PC-3 (cell line): ENCODE results near the gene CEBPB. TPM values are rescaled to one million over a fixed set of nuclear protein-coding genes. Genes with fewer than 3 reads are reported as not detected.

Source experiments
- ATAC-seq: fragments of 200-7000 bp; cut with Tn5 transposase; 2 replicates; pipeline ENCODE4 v1.9.1; 2020; ENCODE audit warnings: mild to moderate bottlenecking, moderate library complexity
- BruUV-seq: library from RNA; stranded (reverse); fragments of 400-500 nt; replicated peaks from 2 replicates; lab custom pipeline; 2021; lab: Mats Ljungman, UMichigan
- CTCF ChIA-PET: fragments of 300-600 bp; sonication (Branson Sonifier 250); formaldehyde crosslinking; loops from one replicate; lab custom pipeline; 2022; ENCODE audit warnings: antibody characterized with exemption; lab: Charles Lee
- POLR2A ChIA-PET: fragments of 300-600 bp; sonication (Branson Sonifier 250); formaldehyde crosslinking; loops from one replicate; lab custom pipeline; 2022; ENCODE audit warnings: antibody characterized with exemption; ENCODE audit not compliant: unreplicated experiment; lab: Charles Lee
- DNase-seq: peaks from one replicate; pipeline ENCODE4 v3.0.0-alpha.2; 2015
- H2AFZ ChIP-seq: fragments of 300-600 bp; sonication (generic); 2 replicates; pipeline ENCODE4 v1.6.0; 2016; ENCODE audit warnings: antibody characterized with exemption, low read length
- H3F3A ChIP-seq: fragments of 300-600 bp; sonication (generic); one replicate; pipeline ENCODE4 v1.6.0; 2017; ENCODE audit warnings: antibody characterized with exemption, low read length, control low read depth, mild to moderate bottlenecking; ENCODE audit not compliant: unreplicated experiment
- H3K27ac ChIP-seq: fragments of 300-600 bp; sonication (generic); 2 replicates; pipeline ENCODE4 v1.5.1; 2016; ENCODE audit warnings: mild to moderate bottlenecking, low read length
- H3K27me3 ChIP-seq: fragments of 300-600 bp; sonication (generic); 2 replicates; pipeline ENCODE4 v1.6.1; 2016; ENCODE audit warnings: low read length, mixed read lengths
- H3K36me3 ChIP-seq: fragments of 300-600 bp; sonication (generic); 2 replicates; pipeline ENCODE4 v1.6.1; 2016; ENCODE audit warnings: low read depth, mixed run types, low read length, mixed read lengths
- H3K4me1 ChIP-seq: fragments of 300-600 bp; sonication (generic); 2 replicates; pipeline ENCODE4 v1.5.1; 2016; ENCODE audit warnings: low read length; ENCODE audit not compliant: insufficient read depth
- H3K4me2 ChIP-seq: fragments of 300-600 bp; sonication (generic); 2 replicates; pipeline ENCODE4 v1.6.0; 2016; ENCODE audit warnings: low read length
- H3K4me3 ChIP-seq: fragments of 300-600 bp; sonication (generic); 2 replicates; pipeline ENCODE4 v1.5.1; 2016; ENCODE audit warnings: mild to moderate bottlenecking, low read length, mixed read lengths
- H3K79me2 ChIP-seq: fragments of 300-600 bp; sonication (generic); 2 replicates; pipeline ENCODE4 v1.6.1; 2017; ENCODE audit warnings: low read length, mixed read lengths
- H3K9ac ChIP-seq: fragments of 300-600 bp; sonication (generic); 2 replicates; pipeline ENCODE4 v1.6.0; 2016; ENCODE audit warnings: mild to moderate bottlenecking, low read length
- H3K9me2 ChIP-seq: fragments of 300-600 bp; sonication (generic); replicated peaks from 2 replicates; pipeline ENCODE4 v1.6.1; 2016; ENCODE audit warnings: mixed run types, low read length, mixed read lengths
- H3K9me3 ChIP-seq: fragments of 300-600 bp; sonication (generic); 2 replicates; pipeline ENCODE4 v1.6.1; 2016; ENCODE audit warnings: low read length, mixed read lengths
- H4K20me1 ChIP-seq: fragments of 300-600 bp; sonication (generic); 2 replicates; pipeline ENCODE4 v1.6.1; 2016; ENCODE audit warnings: low read length, mixed read lengths
- EZH2 ChIP-seq: fragments of 300-600 bp; sonication (generic); IDR thresholded peaks from one replicate; pipeline ENCODE4 v1.6.1; 2017; ENCODE audit warnings: antibody characterized with exemption, mild to moderate bottlenecking, low read length; ENCODE audit not compliant: unreplicated experiment
- EZH2phosphoT487 ChIP-seq: fragments of 300-600 bp; sonication (generic); IDR thresholded peaks from 2 replicates; pipeline ENCODE4 v1.6.1; 2018; ENCODE audit warnings: mild to moderate bottlenecking, antibody characterized with exemption, low read length, borderline replicate concordance
- intact Hi-C: fragments of 100-400 bp; cut with micrococcal nuclease; formaldehyde crosslinking; loops from 2 replicates; pipeline ENCODE4 v1.9.0; 2023
- total RNA-seq: library from RNA; depleted of rRNA; stranded (reverse); fragments of >200 nt; gene quantifications from 2 replicates; pipeline ENCODE4 v1.2.3, GENCODE V29; 2014
- TF ChIP-seq, protein P1 (sequence below): fragments of 300-600 bp; sonication (generic); conservative IDR thresholded peaks from 2 replicates; pipeline ENCODE4 v1.5.1; 2017; ENCODE audit warnings: antibody characterized with exemption, low read depth, mild to moderate bottlenecking, low read length

The CEBPB gene
- total RNA-seq, 1 experiment from 2014 or later = 103 TPM

DNA sequence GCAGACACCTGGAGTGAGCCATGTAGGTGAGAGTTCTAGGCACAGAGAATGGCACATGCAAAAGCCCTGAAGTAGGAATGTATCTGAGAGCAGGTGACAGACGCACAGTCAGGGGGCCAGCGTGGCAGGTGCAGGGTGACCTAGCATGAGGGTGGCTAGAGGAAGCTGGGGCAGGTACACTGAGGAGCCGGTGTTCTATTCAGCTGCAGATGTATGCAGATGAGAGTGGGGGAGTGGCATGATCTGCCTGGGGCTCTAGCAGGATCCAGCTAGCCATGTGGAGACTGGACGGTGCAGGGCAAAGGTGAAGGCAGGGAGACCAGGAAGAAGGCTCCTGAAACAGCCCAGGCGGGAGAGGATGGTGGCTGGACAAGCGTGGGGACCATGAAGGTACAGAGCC lies 47.8 kb upstream of the CEBPB start:
- Histone ChIP-seq H3K9me2 (no peaks in the 10 kb centered on the region), H3K36me3 (peaks cover 52% of the 10 kb centered on the region), H3K27ac (no peak overlapping the region), H2AFZ (no peak overlapping the region), H3K4me1 (peaks cover 37% of the 10 kb centered on the region), H3K4me2 (no peak overlapping the region), H3K9ac (no peak overlapping the region), H4K20me1 (peaks cover 6% of the 10 kb centered on the region; the same call in 1 of the 2 replicates), H3K4me3 (no peak overlapping the region), H3K27me3 (no peaks in the 10 kb centered on the region), H3K9me3 (no peaks in the 10 kb centered on the region), H3F3A (no peaks in the 10 kb centered on the region), H3K79me2 (peaks cover 95% of the 10 kb centered on the region)
- ATAC-seq (no peak), DNase-seq (no peak)
- ChIA-PET POLR2A (no interaction called here), CTCF (no interaction called here)
- TF ChIP-seq EZH2phosphoT487 = no peak
- no peak for TF ChIP-seq EZH2
- TF ChIP-seq, protein P1, sequence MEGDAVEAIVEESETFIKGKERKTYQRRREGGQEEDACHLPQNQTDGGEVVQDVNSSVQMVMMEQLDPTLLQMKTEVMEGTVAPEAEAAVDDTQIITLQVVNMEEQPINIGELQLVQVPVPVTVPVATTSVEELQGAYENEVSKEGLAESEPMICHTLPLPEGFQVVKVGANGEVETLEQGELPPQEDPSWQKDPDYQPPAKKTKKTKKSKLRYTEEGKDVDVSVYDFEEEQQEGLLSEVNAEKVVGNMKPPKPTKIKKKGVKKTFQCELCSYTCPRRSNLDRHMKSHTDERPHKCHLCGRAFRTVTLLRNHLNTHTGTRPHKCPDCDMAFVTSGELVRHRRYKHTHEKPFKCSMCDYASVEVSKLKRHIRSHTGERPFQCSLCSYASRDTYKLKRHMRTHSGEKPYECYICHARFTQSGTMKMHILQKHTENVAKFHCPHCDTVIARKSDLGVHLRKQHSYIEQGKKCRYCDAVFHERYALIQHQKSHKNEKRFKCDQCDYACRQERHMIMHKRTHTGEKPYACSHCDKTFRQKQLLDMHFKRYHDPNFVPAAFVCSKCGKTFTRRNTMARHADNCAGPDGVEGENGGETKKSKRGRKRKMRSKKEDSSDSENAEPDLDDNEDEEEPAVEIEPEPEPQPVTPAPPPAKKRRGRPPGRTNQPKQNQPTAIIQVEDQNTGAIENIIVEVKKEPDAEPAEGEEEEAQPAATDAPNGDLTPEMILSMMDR = no peak
- intact Hi-C loops = no loop called here
- BruUV-seq = no TSS peak

DNA sequence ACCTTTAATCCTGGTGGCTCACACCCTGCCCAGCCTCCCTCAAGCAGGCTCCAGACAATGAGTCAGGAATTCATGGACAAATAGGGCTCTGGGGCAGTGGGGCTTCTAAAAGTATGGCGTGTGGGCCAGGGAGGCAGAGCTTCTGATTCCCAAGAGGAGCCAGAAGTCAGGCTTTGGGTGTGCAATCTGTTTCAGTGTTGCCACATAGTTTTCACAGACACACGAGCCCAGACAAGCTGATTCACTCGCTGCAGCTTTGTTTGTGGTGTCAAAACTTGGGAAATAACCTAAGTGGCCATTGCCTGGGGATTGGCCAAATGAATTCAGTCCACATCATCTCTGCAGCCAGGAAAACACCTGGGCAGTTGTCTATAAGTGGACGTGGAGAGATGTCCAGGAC lies 46.3 kb upstream of the CEBPB start:
- POLR2A ChIA-PET = interaction anchor here (0.5 to 1.5 kb wide), 3 partner anchors 10 to 334 kb away, joined by 3 to 8 read pairs (median 3); no protein-coding TSS in a partner anchor

DNA sequence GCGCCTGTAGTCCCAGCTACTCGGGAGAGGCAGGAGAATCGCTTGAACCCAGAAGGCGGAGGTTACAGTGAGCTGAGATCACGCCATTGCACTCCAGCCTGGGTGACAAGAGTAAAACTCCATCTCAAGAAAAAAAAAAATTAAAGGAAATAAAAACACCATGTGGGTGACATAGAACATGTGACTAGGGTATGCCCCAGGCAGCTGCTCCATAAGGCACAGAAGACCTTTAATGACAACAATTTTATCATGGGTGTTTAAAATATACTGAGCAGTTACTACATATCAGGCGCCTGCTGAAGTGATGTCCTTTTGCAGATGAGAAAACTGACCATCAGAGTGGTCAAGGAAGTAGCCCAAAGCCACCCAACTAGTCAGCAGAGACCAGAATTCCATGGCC lies 45.1 kb upstream of the CEBPB start:
- no peaks in the 10 kb centered on the region for H3K27me3 ChIP-seq
- ChIA-PET CTCF (no interaction called here), POLR2A (no interaction called here)
- H2AFZ ChIP-seq = no peak overlapping the region
- no peak for ATAC-seq
- intact Hi-C loops = no loop called here
- TF ChIP-seq, protein P1 = no peak
- TF ChIP-seq EZH2 (no peak), EZH2phosphoT487 (no peak)
- H3K27ac ChIP-seq = no peak overlapping the region
- peaks cover 51% of the 10 kb centered on the region for H3K36me3 ChIP-seq
- no peak overlapping the region for H3K4me3 ChIP-seq
- no peaks in the 10 kb centered on the region for H3K9me2 ChIP-seq
- H4K20me1 ChIP-seq = no peaks in the 10 kb centered on the region
- no peak overlapping the region for H3K9ac ChIP-seq
- no peaks in the 10 kb centered on the region for H3F3A ChIP-seq
- H3K79me2 ChIP-seq = peaks cover 96% of the 10 kb centered on the region
- no peaks in the 10 kb centered on the region for H3K9me3 ChIP-seq
- no peak overlapping the region for H3K4me2 ChIP-seq
- BruUV-seq = no TSS peak
- no peak for DNase-seq
- peaks cover 46% of the 10 kb centered on the region for H3K4me1 ChIP-seq

More for the DNA sequence above, 46.3 kb upstream of the CEBPB start:
- peak overlapping the region; percentile 66 for H3K27ac ChIP-seq
- ATAC-seq = peak; percentile 19
- peak; percentile 73 for DNase-seq
- no peaks in the 10 kb centered on the region for H3F3A ChIP-seq
- H3K27me3 ChIP-seq = no peaks in the 10 kb centered on the region
- H2AFZ ChIP-seq = no peak overlapping the region
- intact Hi-C loops = no loop called here
- peaks cover 95% of the 10 kb centered on the region for H3K79me2 ChIP-seq
- H3K4me2 ChIP-seq = peak overlapping the region; percentile 45
- TF ChIP-seq, protein P1 = no peak
- TF ChIP-seq EZH2 (no peak), EZH2phosphoT487 (no peak)
- H3K9ac ChIP-seq = peak overlapping the region; percentile 42
- no peaks in the 10 kb centered on the region for H4K20me1 ChIP-seq
- H3K9me3 ChIP-seq = no peaks in the 10 kb centered on the region
- no peaks in the 10 kb centered on the region for H3K9me2 ChIP-seq
- CTCF ChIA-PET = interaction anchor here (0.6 kb wide), 2 partner anchors 24 to 500 kb away, joined by 3 to 4 read pairs; no protein-coding TSS in a partner anchor
- H3K4me1 ChIP-seq = peaks cover 35% of the 10 kb centered on the region
- no TSS peak for BruUV-seq
- H3K4me3 ChIP-seq = no peak overlapping the region
- peaks cover 56% of the 10 kb centered on the region for H3K36me3 ChIP-seq
